ENCODE measurements around the gene UNC79.

DNA sequence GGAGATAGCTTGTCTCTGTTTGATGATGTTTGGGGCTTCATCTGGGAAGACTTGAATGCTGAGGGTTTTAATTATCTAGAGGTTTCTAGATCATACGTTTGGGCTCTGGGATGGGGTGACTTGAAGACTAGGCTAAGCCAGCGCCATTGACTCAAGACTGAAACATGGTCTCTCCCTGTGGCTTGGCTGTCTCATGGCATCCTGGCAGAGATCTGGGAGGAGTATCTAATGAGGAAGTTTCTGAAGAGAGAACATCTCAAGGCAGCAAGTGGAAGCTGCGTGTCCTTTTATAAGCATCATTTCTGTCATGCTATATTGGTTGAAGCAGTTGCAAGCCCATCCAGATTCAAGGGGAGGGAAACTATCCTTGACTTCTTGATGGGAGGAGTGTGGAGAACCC, 104.8 kb downstream of the UNC79 start:
- TF ChIP-seq CTCF (IDR thresholded peaks at IDR 0.05): no peak
- no peak for TF ChIP-seq POLR2AphosphoS5 (IDR thresholded peaks at IDR 0.05)
- no peak for TF ChIP-seq EP300 (IDR thresholded peaks at IDR 0.05)

Measured in esophagus muscularis mucosa (tissue), 4 donors.